ENCODE results near the gene DRP2. TPM values are rescaled to one million over a fixed set of nuclear protein-coding genes. Genes with fewer than 3 reads are reported as not detected.

DRP2 gene
- polyA plus RNA-seq, 1 donor from 2014 or later: 10.0 TPM

GRCh38 chrX:101258259-101258581 is 38.6 kb downstream of the DRP2 start:
- Histone ChIP-seq H3K4me3 (ENCODE audit: low read length) (no peak overlapping the region), H3K79me2 (replicated peaks; ENCODE audit: insufficient read depth, low read length) (no peaks in the 10 kb centered on the region), H3K9me2 (ENCODE audit: insufficient read depth, low read length) (no peaks in the 10 kb centered on the region), H3F3A (ENCODE audit: insufficient read depth, low read length, poor library complexity, severe bottlenecking) (no peaks in the 10 kb centered on the region), H3K4me2 (ENCODE audit: low read length) (no peak overlapping the region), H3K27ac (ENCODE audit: low read length) (no peak overlapping the region), H4K20me1 (ENCODE audit: insufficient read depth) (no peaks in the 10 kb centered on the region), H3K9me3 (ENCODE audit: low read length) (no peaks in the 10 kb centered on the region), H2AFZ (ENCODE audit: low read depth, low read length) (no peak overlapping the region), H3K9ac (ENCODE audit: low read length) (no peak overlapping the region), H3K27me3 (ENCODE audit: insufficient read depth, low read depth, low read length) (no peaks in the 10 kb centered on the region), H3K36me3 (ENCODE audit: insufficient read depth, low read length) (no peaks in the 10 kb centered on the region)
- TF ChIP-seq MXI1 (conservative IDR thresholded peaks at IDR 0.05; ENCODE audit: poor library complexity, severe bottlenecking): no peak
- TF ChIP-seq REST (IDR thresholded peaks at IDR 0.05; ENCODE audit: borderline replicate concordance): no peak
- TF ChIP-seq CTCF (IDR thresholded peaks at IDR 0.05; ENCODE audit: poor library complexity, severe bottlenecking): no peak
- no peak for TF ChIP-seq POLR2AphosphoS5 (IDR thresholded peaks at IDR 0.05)
- TF ChIP-seq RAD21 (conservative IDR thresholded peaks at IDR 0.05): no peak
- TF ChIP-seq SMC3 (conservative IDR thresholded peaks at IDR 0.05; ENCODE audit: poor library complexity): no peak
- no peak for TF ChIP-seq TAF1 (IDR thresholded peaks at IDR 0.05; ENCODE audit: low read depth)
- no peak for TF ChIP-seq EZH2 (IDR thresholded peaks at IDR 0.05; ENCODE audit: borderline replicate concordance, insufficient read depth, low read length, poor library complexity, severe bottlenecking)
- TF ChIP-seq EP300 (conservative IDR thresholded peaks at IDR 0.05; ENCODE audit: poor library complexity, severe bottlenecking): no peak

- TF ChIP-seq RAD21 (conservative IDR thresholded peaks at IDR 0.05): no peak
- no peak for TF ChIP-seq CTCF (IDR thresholded peaks at IDR 0.05; ENCODE audit: poor library complexity, severe bottlenecking)
- TF ChIP-seq EP300 (conservative IDR thresholded peaks at IDR 0.05; ENCODE audit: poor library complexity, severe bottlenecking): no peak
- no peak for TF ChIP-seq POLR2AphosphoS5 (IDR thresholded peaks at IDR 0.05)
- TF ChIP-seq REST (IDR thresholded peaks at IDR 0.05; ENCODE audit: borderline replicate concordance): no peak
- no peak for TF ChIP-seq SMC3 (conservative IDR thresholded peaks at IDR 0.05; ENCODE audit: poor library complexity)
- TF ChIP-seq EZH2 (IDR thresholded peaks at IDR 0.05; ENCODE audit: borderline replicate concordance, insufficient read depth, low read length, poor library complexity, severe bottlenecking): no peak
- TF ChIP-seq TAF1 (IDR thresholded peaks at IDR 0.05; ENCODE audit: low read depth): no peak
- no peak for TF ChIP-seq MXI1 (conservative IDR thresholded peaks at IDR 0.05; ENCODE audit: poor library complexity, severe bottlenecking)
- H3F3A ChIP-seq (ENCODE audit: insufficient read depth, low read length, poor library complexity, severe bottlenecking): no peaks in the 10 kb centered on the region
- no peak overlapping the region for H3K27ac ChIP-seq (ENCODE audit: low read length)
- no peak overlapping the region for H3K4me3 ChIP-seq (ENCODE audit: low read length)
- no peak overlapping the region for H2AFZ ChIP-seq (ENCODE audit: low read depth, low read length)
- no peaks in the 10 kb centered on the region for H3K79me2 ChIP-seq (replicated peaks; ENCODE audit: insufficient read depth, low read length)
- no peaks in the 10 kb centered on the region for H3K36me3 ChIP-seq (ENCODE audit: insufficient read depth, low read length)
- H3K9ac ChIP-seq (ENCODE audit: low read length): no peak overlapping the region
- H3K27me3 ChIP-seq (ENCODE audit: insufficient read depth, low read depth, low read length): no peaks in the 10 kb centered on the region
- H3K4me2 ChIP-seq (ENCODE audit: low read length): no peak overlapping the region
- H3K9me3 ChIP-seq (ENCODE audit: low read length): no peaks in the 10 kb centered on the region
- H3K9me2 ChIP-seq (ENCODE audit: insufficient read depth, low read length): no peaks in the 10 kb centered on the region
- no peaks in the 10 kb centered on the region for H4K20me1 ChIP-seq (ENCODE audit: insufficient read depth)
Measured at GRCh38 chrX:101260435-101260834, 40.8 kb downstream of the DRP2 start.
